B cell (primary cell): ENCODE measurements around the gene CCDC60.

Experiments
- CTCF ChIP-seq: fragments of 200-600 bp; IDR thresholded peaks from one replicate; pipeline ENCODE4 v1.8.0; 2022; ENCODE audit warnings: antibody characterized with exemption, mild to moderate bottlenecking
- EZH2 ChIP-seq: IDR thresholded peaks from 2 replicates; pipeline ENCODE4 v1.6.1; 2012; ENCODE audit warnings: borderline replicate concordance, low read depth, mild to moderate bottlenecking, moderate library complexity, low read length; ENCODE audit not compliant: insufficient read depth, poor library complexity, severe bottlenecking

GRCh38 chr12:119375883-119376190 lies 41.3 kb downstream of the CCDC60 start:
- TF ChIP-seq CTCF (no peak), EZH2 (no peak)
